OCI-LY7 (cell line): ENCODE data around the gene CMIP.

Experiments
- EZH2phosphoT487 ChIP-seq: fragments of 200-600 bp; sonication (generic); IDR thresholded peaks from 2 replicates; pipeline ENCODE4 v1.6.1; 2018; ENCODE audit warnings: low read depth, borderline replicate concordance, mild to moderate bottlenecking, mixed run types, antibody characterized with exemption, low read length, moderate library complexity, mixed read lengths
- TF ChIP-seq, protein P1 (sequence below): fragments of 200-600 bp; sonication (generic); conservative IDR thresholded peaks from 2 replicates; pipeline ENCODE4 v1.5.1; 2014; ENCODE audit warnings: mild to moderate bottlenecking, antibody characterized with exemption, low read length, moderate library complexity, mixed read lengths

GRCh38 chr16:81611721-81612120 lies 167.1 kb downstream of the CMIP start:
- TF ChIP-seq, protein P1, sequence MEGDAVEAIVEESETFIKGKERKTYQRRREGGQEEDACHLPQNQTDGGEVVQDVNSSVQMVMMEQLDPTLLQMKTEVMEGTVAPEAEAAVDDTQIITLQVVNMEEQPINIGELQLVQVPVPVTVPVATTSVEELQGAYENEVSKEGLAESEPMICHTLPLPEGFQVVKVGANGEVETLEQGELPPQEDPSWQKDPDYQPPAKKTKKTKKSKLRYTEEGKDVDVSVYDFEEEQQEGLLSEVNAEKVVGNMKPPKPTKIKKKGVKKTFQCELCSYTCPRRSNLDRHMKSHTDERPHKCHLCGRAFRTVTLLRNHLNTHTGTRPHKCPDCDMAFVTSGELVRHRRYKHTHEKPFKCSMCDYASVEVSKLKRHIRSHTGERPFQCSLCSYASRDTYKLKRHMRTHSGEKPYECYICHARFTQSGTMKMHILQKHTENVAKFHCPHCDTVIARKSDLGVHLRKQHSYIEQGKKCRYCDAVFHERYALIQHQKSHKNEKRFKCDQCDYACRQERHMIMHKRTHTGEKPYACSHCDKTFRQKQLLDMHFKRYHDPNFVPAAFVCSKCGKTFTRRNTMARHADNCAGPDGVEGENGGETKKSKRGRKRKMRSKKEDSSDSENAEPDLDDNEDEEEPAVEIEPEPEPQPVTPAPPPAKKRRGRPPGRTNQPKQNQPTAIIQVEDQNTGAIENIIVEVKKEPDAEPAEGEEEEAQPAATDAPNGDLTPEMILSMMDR, result no peak
- no peak for TF ChIP-seq EZH2phosphoT487
